ENCODE data around the gene RNPS1.
A peak's percentile ranks its signal among the peaks of the same experiment; 100 is the strongest.

Gene RNPS1

DNA sequence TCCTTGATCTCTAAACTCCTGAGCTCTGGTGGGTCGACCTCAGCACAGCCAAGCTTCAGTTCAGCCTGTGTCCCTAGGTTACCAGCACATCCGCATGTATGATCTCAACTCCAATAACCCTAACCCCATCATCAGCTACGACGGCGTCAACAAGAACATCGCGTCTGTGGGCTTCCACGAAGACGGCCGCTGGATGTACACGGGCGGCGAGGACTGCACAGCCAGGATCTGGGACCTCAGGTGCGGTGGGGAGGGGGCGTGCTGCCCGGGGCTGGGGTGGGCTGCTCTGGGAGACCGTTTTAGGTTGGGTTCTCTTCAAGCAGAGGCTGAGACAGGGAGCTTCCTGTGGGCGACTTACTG is 61.5 kb downstream of the RNPS1 start:
- peak overlapping the region; percentile 76 to 95 for H3K4me3 ChIP-seq (ENCODE audit: low read depth in 1 of 2, low read length in 2 of 2)
- H3K9me3 ChIP-seq (ENCODE audit: low read length), result no peaks in the 10 kb centered on the region
- H3K4me1 ChIP-seq (ENCODE audit: insufficient read depth, low read length), result peaks cover 11% of the 10 kb centered on the region
- H3K36me3 ChIP-seq (ENCODE audit: insufficient read depth, low read length), result peaks cover 19% of the 10 kb centered on the region
- no peaks in the 10 kb centered on the region for H3K27me3 ChIP-seq (ENCODE audit: control insufficient read depth in 1 of 2, insufficient read depth in 2 of 2, low read length in 2 of 2)
- no peak overlapping the region for H3K27ac ChIP-seq (ENCODE audit: low read depth, low read length)
- H3K9ac ChIP-seq (ENCODE audit: low read length), result peak overlapping the region; percentile 33

DNA sequence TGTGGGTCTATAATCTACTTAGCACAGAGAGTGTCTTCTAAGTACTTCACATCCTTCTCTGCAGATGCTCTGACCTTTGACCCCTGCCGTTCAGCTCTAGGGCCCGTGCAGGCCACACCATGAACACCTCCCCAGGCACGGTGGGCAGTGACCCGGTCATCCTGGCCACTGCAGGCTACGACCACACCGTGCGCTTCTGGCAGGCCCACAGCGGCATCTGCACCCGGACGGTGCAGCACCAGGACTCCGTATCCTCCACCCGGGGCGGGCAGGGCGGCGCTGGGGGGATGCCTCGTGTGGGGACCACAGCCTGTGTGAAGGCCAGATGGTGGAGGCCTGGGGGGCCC is 62.0 kb downstream of the RNPS1 start:
- Histone ChIP-seq H3K27ac (ENCODE audit: low read depth, low read length) (peak overlapping the region; percentile 93), H3K4me1 (ENCODE audit: insufficient read depth, low read length) (peaks cover 11% of the 10 kb centered on the region), H3K27me3 (ENCODE audit: control insufficient read depth in 1 of 2, insufficient read depth in 2 of 2, low read length in 2 of 2) (no peaks in the 10 kb centered on the region), H3K9me3 (ENCODE audit: low read length) (no peaks in the 10 kb centered on the region), H3K4me3 (ENCODE audit: low read depth in 1 of 2, low read length in 2 of 2) (peak overlapping the region; percentile 76 to 95), H3K9ac (ENCODE audit: low read length) (peak overlapping the region; percentile 33), H3K36me3 (ENCODE audit: insufficient read depth, low read length) (peaks cover 19% of the 10 kb centered on the region)

DNA sequence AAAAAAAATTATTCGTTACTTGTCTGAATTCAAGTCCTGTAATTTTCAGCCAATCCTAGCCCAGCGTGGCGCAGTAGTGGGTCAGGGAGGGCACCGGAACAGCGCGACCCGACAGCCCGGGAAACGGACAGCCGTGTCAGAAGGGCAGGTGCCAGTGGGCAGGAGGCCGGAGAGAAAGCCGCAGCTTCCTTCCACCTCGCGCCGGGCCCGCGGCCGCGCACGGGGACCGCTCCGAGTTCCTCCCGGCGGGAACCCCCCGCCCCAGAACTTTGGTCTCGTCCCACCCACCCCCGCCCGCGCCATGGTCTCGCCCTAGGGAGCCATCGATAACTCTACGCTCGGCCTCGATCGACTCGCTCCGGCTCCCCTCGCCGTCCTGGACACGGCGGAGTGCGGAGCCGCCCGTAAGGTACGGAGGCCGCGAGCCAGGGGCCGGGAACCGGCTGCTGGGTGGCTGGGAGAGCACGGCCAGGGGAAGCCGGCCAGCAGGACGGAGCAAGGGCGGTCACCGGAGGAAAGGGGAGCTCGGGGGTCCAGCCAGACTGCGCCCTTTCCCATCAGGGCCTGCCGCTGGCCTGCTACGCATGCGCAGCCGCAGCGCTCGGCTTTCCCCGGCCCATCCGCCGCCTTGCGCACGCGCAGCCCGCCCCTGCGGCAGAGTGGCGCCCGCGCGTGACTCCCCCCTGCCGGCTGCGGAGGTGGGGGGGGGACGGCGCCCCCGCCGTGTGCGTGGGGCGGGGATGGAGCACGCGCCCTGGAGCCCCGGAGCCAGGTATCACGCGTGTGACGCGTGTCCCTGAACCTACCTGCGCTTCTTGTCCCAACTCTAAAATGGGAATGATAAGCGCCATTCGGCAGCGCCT is 62.6 kb downstream of the RNPS1 start, which contains the start of gene MLST8:
Gene MLST8 (plus strand): TSS at position 351 of the 863 bp plus-strand sequence. CDS start 632 bp downstream, outside the sequence.
- Histone ChIP-seq H3K36me3 (ENCODE audit: insufficient read depth, low read length) (peaks cover 19% of the 10 kb centered on the region), H3K9me3 (ENCODE audit: low read length) (no peaks in the 10 kb centered on the region), H3K27me3 (ENCODE audit: control insufficient read depth in 1 of 2, insufficient read depth in 2 of 2, low read length in 2 of 2) (no peaks in the 10 kb centered on the region), H3K9ac (ENCODE audit: low read length) (peak within 1 kb of the TSS; percentile 33), H3K4me1 (ENCODE audit: insufficient read depth, low read length) (peaks cover 11% of the 10 kb centered on the region), H3K27ac (ENCODE audit: low read depth, low read length) (peak within 1 kb of the TSS; percentile 93), H3K4me3 (ENCODE audit: low read depth in 1 of 2, low read length in 2 of 2) (peak within 1 kb of the TSS; percentile 76 to 95)

DNA sequence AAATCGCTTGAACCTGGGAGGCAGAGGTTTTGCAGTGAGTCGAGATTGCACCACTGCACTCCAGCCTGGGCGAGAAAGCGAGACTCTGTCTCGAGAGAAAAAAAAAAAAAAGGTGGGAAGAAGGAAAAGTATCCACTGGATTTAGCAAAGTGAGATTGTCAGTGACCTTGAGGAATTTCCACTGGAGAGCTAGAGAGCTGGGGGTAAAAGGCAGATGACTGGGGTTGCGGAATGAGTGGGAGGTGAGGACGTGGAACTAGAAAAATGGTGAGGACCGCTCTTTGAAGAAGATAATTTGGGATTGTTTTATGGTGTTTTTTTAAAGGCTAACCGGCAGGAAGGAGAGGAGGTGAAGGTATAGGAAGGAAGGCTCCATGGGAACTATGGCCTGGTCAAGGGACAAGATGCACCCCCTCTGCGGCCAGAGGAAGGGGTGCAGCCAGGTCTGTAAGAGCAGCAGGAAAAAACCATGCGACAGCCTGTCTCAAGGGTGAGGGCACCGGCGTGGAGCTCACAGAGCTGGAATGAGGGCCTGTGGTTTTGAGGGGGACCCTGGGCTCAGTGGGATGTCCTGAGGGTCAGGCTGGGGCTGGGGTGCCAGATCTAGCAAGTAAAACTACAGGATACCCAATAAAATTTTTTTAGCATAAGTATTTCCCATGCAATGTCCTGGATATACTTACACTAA is 63.4 kb downstream of the RNPS1 start:
- H3K36me3 ChIP-seq (ENCODE audit: insufficient read depth, low read length), result peaks cover 19% of the 10 kb centered on the region
- H3K9ac ChIP-seq (ENCODE audit: low read length), result peak overlapping the region; percentile 4
- peak overlapping the region; percentile 49 to 76 for H3K4me3 ChIP-seq (ENCODE audit: low read depth in 1 of 2, low read length in 2 of 2)
- no peaks in the 10 kb centered on the region for H3K9me3 ChIP-seq (ENCODE audit: low read length)
- peaks cover 11% of the 10 kb centered on the region for H3K4me1 ChIP-seq (ENCODE audit: insufficient read depth, low read length)
- peaks cover 0 to 2% of the 10 kb centered on the region in 2 donors for H3K27me3 ChIP-seq (ENCODE audit: control insufficient read depth in 1 of 2, insufficient read depth in 2 of 2, low read length in 2 of 2)
- H3K27ac ChIP-seq (ENCODE audit: low read depth, low read length), result peak overlapping the region; percentile 93
